HUES48 (cell line): ENCODE data around the gene MRGPRD.

ENCODE experiments used
- H3K27ac ChIP-seq: one replicate; pipeline ENCODE4 v1.7.0; 2013; ENCODE audit warnings: low read depth, low read length, inconsistent platforms
- H3K27me3 ChIP-seq: 2 replicates; pipeline ENCODE4 v1.6.1; 2013; ENCODE audit warnings: mild to moderate bottlenecking, low read length; ENCODE audit not compliant: control insufficient read depth, insufficient read depth
- H3K36me3 ChIP-seq: 2 replicates; pipeline ENCODE4 v1.6.1; 2013; ENCODE audit warnings: low read length; ENCODE audit not compliant: control insufficient read depth, insufficient read depth
- H3K4me1 ChIP-seq: 2 replicates; pipeline ENCODE4 v1.6.1; 2013; ENCODE audit warnings: mild to moderate bottlenecking, low read length; ENCODE audit not compliant: control insufficient read depth, insufficient read depth
- H3K4me3 ChIP-seq: 2 replicates; pipeline ENCODE4 v1.5.1; 2013; ENCODE audit warnings: mild to moderate bottlenecking, low read depth, low read length
- H3K9ac ChIP-seq: 2 replicates; pipeline ENCODE4 v1.6.1; 2013; ENCODE audit warnings: mild to moderate bottlenecking, low read depth, low read length, moderate library complexity
- H3K9me3 ChIP-seq: 2 replicates; pipeline ENCODE4 v1.6.1; 2013; ENCODE audit warnings: low read length; ENCODE audit not compliant: control insufficient read depth, insufficient read depth

Gene MRGPRD

GRCh38 chr11:68954836-68955606 is 25.8 kb downstream of the MRGPRD start:
- Histone ChIP-seq H3K27ac (no peak overlapping the region), H3K4me1 (peaks cover 8% of the 10 kb centered on the region), H3K4me3 (no peak overlapping the region), H3K27me3 (no peaks in the 10 kb centered on the region), H3K36me3 (no peaks in the 10 kb centered on the region), H3K9ac (no peak overlapping the region), H3K9me3 (no peaks in the 10 kb centered on the region)

GRCh38 chr11:68950762-68951161 is 30.0 kb downstream of the MRGPRD start:
- H3K27ac ChIP-seq, result peak overlapping the region; percentile 21
- H3K9me3 ChIP-seq, result no peaks in the 10 kb centered on the region
- H3K4me3 ChIP-seq, result no peak overlapping the region
- no peaks in the 10 kb centered on the region for H3K36me3 ChIP-seq
- H3K27me3 ChIP-seq, result no peaks in the 10 kb centered on the region
- H3K4me1 ChIP-seq, result peaks cover 8% of the 10 kb centered on the region
- H3K9ac ChIP-seq, result no peak overlapping the region

- Histone ChIP-seq H3K9me3 (no peaks in the 10 kb centered on the region), H3K27ac (peak overlapping the region; percentile 21), H3K36me3 (no peaks in the 10 kb centered on the region), H3K27me3 (no peaks in the 10 kb centered on the region), H3K4me3 (no peak overlapping the region), H3K9ac (no peak overlapping the region), H3K4me1 (peaks cover 8% of the 10 kb centered on the region)
Observed at GRCh38 chr11:68950270-68950669, 30.5 kb downstream of the MRGPRD start.

- Histone ChIP-seq H3K36me3 (no peaks in the 10 kb centered on the region), H3K9ac (no peak overlapping the region), H3K9me3 (no peaks in the 10 kb centered on the region), H3K4me3 (no peak overlapping the region), H3K4me1 (peaks cover 8% of the 10 kb centered on the region), H3K27ac (no peak overlapping the region), H3K27me3 (no peaks in the 10 kb centered on the region)
Observed at GRCh38 chr11:68948935-68949334, 31.9 kb downstream of the MRGPRD start.

GRCh38 chr11:68948496-68948895 is 32.3 kb downstream of the MRGPRD start:
- Histone ChIP-seq H3K27me3 (no peaks in the 10 kb centered on the region), H3K9ac (no peak overlapping the region), H3K36me3 (no peaks in the 10 kb centered on the region), H3K9me3 (no peaks in the 10 kb centered on the region), H3K4me3 (no peak overlapping the region), H3K4me1 (peaks cover 8% of the 10 kb centered on the region), H3K27ac (no peak overlapping the region)

GRCh38 chr11:68947151-68947550 is 33.6 kb downstream of the MRGPRD start:
- Histone ChIP-seq H3K4me3 (no peak overlapping the region), H3K4me1 (peaks cover 8% of the 10 kb centered on the region), H3K27ac (no peak overlapping the region), H3K9ac (no peak overlapping the region), H3K36me3 (no peaks in the 10 kb centered on the region), H3K9me3 (no peaks in the 10 kb centered on the region), H3K27me3 (no peaks in the 10 kb centered on the region)

- H3K36me3 ChIP-seq, result no peaks in the 10 kb centered on the region
- H3K27me3 ChIP-seq, result no peaks in the 10 kb centered on the region
- no peak overlapping the region for H3K4me3 ChIP-seq
- no peaks in the 10 kb centered on the region for H3K9me3 ChIP-seq
- no peak overlapping the region for H3K27ac ChIP-seq
- no peak overlapping the region for H3K9ac ChIP-seq
- peaks cover 8% of the 10 kb centered on the region for H3K4me1 ChIP-seq
Observed at GRCh38 chr11:68946416-68947090, 34.2 kb downstream of the MRGPRD start.

GRCh38 chr11:68942751-68943271 is 38.0 kb downstream of the MRGPRD start:
- H3K4me3 ChIP-seq, result no peak overlapping the region
- H3K9me3 ChIP-seq, result no peaks in the 10 kb centered on the region
- no peak overlapping the region for H3K9ac ChIP-seq
- no peak overlapping the region for H3K27ac ChIP-seq
- peaks cover 20% of the 10 kb centered on the region for H3K36me3 ChIP-seq
- H3K27me3 ChIP-seq, result no peaks in the 10 kb centered on the region
- H3K4me1 ChIP-seq, result no peaks in the 10 kb centered on the region

- Histone ChIP-seq H3K27me3 (no peaks in the 10 kb centered on the region), H3K27ac (no peak overlapping the region), H3K4me1 (no peaks in the 10 kb centered on the region), H3K36me3 (peaks cover 27% of the 10 kb centered on the region), H3K4me3 (no peak overlapping the region), H3K9me3 (no peaks in the 10 kb centered on the region), H3K9ac (no peak overlapping the region)
Observed at GRCh38 chr11:68942095-68942620, 38.6 kb downstream of the MRGPRD start.

- no peaks in the 10 kb centered on the region for H3K4me1 ChIP-seq
- H3K4me3 ChIP-seq, result no peak overlapping the region
- H3K9me3 ChIP-seq, result no peaks in the 10 kb centered on the region
- no peaks in the 10 kb centered on the region for H3K27me3 ChIP-seq
- peaks cover 34% of the 10 kb centered on the region for H3K36me3 ChIP-seq
- H3K27ac ChIP-seq, result no peak overlapping the region
- no peak overlapping the region for H3K9ac ChIP-seq
Observed at GRCh38 chr11:68941324-68942094, 39.3 kb downstream of the MRGPRD start.
